GM19023 (cell line): Measurements from ENCODE around the gene ZBTB2.
"Not testable (repeated sequence)": the region's sequence is repeated elsewhere in the genome, so short reads cannot be mapped to it uniquely, and the experiment has no call there.

Source experiments
- ATAC-seq: cut with Tn5 transposase; IDR thresholded peaks from one replicate; pipeline ENCODE4 v1.9.1; 2021; ENCODE audit warnings: mild to moderate bottlenecking, moderate library complexity; ENCODE audit not compliant: unreplicated experiment

ZBTB2 gene

DNA sequence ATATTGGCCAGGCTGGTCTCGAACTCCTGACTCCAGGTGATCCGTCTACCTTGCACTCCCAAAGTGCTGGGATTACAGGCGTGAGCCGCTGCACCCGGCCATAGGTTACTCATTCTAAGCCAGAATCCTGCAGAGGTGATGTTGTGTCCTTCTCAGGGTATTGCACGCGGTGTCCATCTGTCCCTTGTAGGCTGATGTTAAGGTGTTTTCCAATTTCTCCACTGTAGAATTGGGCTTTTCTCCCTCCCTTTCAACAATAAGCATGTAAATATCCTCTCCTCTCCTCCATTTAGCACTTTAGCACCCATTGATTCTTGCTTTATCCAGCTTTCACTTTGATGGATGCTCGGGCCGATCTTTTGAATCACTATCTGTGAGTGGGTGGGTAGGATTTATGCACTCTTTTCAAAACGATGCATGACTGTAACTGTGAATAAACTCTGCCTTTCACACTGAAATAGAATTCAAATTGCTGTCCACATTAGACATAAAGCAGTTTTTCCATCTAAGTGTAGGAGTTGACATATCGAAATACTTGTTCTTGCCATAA is 52.6 kb downstream of the ZBTB2 start:
- no peak for ATAC-seq

DNA sequence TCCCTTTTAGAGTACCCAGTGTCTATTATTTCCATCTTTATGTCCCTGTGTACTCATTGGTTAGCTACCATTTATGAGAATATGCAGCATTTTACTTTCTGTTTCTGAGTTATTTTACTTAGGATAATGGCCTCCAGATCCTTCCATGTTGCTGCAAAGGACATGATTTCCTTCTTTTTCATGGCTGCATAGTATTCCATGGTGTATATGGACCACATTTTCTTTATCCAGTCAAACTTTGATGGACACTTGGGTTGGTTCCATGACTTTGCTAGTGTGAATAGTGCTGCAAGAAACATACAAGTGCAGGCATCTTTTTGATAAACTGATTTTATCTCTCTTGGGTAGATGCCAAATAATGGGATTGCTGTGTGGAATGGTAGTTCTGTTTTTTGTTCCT is 55.4 kb downstream of the ZBTB2 start:
- no peak for ATAC-seq

DNA sequence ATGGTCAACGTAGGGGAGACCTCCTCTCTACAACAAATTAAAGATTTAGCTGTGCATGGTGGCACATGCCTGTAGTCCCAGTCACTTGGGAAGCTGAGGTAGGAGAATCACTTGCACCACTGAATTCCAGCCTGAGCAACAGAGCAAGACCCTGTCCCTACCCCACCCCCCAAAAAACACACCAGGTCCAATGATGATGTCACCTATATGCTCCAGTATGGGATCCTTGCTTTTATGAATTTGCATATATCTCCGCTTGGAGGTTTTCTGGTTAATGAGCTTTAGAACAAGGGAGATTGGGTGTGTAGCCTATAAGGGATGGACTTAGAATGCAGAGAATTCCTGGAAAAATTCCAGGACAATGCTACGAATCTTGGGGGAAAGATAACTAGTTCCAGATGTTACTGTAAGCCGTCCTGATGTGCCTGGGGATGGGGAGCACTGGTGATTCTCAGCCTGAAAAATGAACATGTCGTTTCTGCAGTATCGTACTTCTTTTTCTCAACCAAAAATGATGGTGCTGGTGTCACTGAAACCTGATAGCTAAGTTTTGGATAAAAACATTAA is 61.1 kb downstream of the ZBTB2 start:
- no peak for ATAC-seq

DNA sequence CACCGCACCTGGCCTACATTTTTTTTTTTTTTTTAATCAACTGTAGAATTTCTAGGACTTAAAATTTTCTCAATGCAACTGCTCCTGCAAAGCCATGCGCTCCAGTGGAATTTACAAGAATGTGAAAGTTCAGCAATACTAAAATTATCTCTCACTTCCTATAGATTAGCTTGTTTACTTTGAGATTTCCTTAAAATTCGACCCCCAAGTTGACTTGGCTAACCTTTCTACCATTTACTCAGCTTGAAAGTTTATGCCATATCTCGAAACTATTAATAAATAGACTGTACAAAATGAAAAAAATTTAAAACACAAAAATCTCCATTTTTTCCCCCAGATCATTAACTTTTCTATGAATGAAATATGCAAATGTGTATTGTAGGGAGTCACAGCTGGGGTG is 64.3 kb downstream of the ZBTB2 start:
- no peak for ATAC-seq

DNA sequence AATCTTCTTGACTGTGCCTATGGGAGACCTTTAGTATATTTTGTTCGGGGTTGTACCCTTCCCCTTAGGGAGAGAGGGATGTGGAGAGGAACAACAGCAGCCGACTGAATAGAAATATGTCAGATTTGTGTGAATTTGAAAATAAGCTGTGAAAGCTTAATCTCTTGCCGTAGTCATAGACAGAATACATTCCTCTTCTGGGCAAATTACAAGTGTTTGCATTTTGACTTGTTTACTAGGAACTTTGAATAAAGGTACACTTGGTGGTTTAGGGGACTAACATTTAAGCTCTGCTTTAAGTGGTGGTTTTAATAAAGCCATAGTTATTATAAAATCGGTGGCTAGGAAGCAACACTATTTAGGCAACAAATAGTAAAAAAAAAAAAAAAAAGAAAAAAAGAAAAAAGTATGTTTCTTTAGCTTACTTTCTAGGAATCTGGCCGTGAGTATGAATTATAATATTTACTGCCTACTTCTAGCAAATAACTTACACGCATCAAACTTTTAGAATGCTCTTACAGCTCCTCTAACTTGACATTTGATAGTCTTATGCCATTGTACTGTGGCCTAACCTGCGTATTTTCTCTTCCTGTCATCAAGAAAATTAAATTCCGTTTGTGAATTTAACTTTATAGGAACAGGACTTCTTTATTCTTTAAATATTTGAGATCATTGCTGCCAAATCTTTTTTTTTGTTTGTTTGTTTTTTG is 65.1 kb downstream of the ZBTB2 start:
- ATAC-seq = no peak

DNA sequence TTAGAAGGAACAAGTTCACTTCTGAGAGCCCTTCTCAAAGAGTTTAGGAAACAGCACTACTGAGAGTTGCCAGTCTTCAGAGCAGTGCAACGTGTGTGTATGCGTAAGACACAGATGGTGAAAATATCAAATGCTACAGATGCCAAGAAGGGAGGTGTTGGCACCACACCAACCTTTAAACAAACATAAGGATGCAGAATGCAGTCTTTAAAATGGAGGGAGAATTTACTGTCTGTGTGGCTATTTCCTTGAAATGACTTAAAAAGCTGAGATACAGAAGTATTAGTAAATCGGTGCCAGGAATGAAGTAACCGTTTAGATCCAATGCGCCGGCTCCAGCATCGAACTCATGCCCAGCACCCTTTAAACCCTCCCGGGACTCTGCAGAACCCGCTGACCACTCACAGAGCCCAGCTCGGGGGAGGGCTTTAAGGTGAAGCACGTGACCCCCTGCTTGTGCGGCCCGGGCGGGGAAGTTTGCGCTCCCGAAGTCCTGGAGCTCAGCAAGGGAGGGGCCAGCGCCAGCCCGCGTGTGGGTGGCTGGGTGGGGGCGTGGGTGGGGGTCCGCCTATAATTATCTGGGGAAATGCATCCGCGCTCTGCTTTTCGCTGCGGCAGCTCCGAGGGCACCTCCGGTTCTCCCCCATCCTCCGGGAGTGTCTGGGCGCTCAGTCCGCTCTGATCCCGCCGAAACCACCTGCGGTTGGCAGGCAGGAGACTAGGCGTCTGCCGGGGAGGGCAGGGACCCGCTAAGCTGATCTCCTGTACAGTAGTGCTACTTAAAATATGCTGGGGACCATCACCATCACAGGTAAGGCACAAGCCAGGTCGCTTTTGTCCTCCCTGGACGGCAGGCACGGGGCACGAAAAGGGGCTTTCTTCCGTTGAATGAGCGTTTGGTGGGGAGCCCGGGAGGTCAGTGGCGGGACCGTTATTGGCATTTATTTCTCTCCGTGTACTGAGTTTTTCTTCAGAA is 66.0 kb downstream of the ZBTB2 start:
- ATAC-seq = no peak

DNA sequence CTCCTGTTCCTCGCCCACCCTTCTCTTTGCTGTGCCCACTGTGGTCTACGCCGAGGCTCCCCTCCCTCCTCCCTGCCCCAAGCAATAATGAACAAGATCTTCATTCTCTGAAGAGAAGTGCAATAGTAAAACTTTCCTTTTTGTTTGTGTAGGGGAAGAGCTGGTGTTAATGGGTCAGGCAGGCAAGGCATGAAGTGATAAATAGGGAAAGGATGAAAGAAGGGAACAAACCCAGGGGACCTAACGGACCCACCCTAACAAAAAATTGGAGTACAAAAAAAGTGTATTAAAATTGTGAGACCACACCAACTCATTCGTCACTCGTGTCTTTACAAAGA is 66.9 kb downstream of the ZBTB2 start:
- no peak for ATAC-seq

DNA sequence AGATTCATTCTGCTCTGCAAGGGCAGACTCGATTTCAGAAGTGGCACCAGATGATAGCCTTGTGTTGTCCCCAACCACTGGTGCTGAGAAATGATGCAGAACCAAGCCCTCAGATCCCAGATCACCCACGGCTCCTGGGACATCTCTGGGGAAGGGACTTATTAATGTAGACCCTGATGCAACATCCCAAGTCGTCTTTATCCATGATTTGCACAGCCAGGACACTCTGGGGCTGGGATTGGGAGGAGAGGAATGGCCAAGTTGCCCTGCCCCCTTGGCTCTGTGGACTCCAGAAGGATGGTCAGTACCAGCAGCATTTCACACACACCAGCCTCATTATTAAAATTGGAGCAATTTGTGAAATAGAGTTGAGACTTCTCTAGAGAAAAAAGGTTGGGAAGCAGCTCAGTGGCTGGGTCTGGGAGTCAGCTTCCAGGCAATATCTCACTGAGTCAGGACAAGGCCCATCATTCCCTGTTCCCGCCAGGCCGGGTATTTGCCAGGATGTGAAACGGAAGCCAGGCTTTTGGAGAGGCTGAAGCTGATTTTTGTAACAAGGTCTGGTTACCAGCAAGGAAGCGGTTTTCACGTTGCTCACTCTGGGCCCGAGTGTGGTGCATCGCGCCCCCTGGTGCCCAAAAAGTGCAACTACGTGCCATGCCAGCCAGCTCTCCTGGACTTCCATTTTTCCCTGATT is 67.4 kb downstream of the ZBTB2 start:
- ATAC-seq = no peak

DNA sequence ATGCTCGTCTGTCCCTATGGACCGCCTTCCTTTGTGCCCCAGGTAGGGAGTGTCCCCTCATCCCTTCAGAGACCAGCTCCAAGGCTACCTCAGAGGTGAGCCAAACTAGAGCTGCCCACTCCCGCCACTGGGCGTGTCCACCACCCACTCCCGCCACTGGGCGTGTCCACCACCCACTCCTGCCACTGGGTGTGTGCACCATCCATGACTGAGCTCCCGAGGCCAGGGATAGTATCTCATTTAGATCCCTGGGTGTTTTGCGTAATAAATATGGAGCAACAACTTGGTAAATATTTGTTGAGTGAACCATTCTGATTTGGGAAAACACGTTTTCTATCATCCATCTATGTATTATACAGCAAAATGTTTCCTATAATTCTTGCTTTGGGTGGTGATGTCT is 68.8 kb downstream of the ZBTB2 start:
- no peak for ATAC-seq

DNA sequence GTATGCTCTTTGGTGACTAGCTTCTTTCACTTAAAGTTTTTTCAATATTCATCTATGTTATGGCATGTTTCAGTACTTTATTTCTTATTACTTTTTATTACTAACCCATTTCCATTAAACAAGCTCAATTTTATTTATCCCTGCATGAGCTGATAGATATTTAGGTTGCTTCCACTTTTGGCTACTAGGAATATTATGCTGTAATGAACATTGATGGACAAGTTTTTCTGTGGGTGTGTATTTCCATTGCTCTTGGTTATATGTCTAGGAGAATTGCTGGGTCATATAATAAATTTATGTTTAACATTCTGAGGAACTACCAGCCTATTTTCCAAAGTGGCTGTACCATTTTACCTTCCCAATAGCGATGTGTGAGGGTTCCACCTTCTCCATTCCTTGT is 69.9 kb downstream of the ZBTB2 start:
- no peak for ATAC-seq

DNA sequence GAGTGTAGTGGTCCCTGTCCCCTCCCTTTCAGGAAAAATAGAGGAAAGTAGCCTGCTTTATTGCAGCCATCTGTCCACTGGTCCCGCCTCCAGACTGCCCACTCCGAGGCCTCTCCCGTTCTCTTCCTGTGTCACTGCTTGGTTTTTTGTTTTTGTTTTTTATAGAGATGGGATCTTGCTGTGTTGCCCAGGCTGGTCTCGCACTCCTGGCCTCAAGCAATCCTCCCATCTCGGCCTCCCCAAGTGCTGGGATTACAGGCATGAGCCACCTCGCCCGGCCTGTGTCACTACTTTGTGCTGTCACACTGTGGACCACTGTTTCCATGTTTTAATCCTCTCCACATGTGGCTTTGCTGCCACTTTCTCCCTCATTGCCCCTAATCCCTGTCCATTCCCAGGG is 71.2 kb downstream of the ZBTB2 start:
- ATAC-seq = no peak

DNA sequence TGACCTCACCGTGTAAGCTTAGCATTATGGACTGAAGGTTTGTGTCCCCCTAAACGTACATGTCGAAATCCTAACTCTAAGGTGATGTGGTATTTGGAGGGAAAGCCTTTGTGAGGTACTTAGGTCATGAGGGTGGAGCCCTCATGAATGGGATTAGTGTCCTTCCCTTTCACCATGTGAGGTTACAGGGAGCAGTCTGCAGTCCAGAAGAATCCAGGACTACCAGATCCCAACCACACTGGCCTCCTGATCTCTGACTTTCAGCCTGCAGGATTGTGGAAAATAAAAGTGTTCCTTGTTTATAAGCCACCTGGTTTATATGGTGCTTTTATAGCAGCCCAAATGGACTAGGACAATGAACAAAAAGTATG is 73.4 kb downstream of the ZBTB2 start:
- ATAC-seq = no peak

DNA sequence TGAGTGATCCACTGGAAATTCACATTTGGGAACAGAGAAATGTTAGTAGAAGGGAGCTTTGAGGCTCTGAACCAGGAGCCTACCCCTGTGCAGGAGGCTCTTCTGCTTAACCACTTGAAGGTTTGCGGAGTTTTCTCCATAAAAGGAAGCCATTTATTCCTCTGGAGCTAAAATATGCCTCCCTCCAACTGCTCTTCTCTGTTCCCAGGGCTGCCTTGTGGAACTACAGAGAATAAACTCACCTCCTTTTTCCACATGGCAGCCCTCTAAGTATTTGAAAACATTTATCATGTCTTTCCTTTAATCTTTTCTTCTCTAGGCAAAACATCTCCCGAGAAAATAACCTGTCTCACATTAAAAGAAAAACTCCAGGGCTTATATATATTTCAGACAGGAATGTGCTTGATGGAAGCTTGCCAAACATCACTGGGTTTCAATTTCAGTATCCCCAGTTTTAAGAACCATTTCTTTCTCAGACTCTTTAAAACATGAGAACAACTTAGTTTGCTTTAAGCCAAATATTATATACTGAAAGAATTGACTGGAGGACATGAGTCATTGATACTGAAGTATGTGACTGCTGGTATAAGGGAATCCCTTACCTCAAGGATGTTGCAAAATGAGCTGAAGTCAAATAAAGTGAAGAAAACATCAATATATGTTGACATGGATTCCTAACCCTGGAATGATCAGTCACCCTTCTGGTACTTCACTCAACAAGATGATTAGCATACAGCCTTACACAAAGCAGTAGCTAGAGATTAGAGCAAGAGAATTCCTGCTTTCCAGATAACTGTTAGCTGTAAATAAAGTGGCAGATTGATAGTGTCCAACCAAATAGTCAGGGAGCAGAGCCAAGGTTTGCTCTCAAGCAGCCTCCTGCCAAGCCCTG is 74.0 kb downstream of the ZBTB2 start:
- no peak for ATAC-seq

DNA sequence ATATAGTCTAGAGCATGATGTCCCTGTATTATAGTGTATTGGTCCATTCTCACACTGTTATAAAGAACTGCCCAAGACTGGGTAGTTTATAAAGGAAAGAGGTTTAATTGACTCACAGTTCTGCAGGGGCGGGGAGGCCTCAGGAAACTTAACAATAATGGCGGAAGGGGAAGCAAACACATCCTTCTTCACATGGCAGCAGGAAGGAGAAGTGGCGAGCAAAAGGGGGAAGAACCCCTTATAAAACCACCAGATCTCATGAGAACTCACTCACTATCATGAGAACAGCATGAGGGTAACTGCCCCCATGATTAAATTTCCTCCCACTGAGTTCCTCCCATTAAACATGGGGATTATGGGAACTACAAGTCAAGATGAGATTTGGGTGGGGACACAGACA is 75.7 kb downstream of the ZBTB2 start:
- ATAC-seq = not testable (repeated sequence)
